ENCODE results near the gene GGACT.

The GGACT gene

GRCh38 chr13:100546713-100547405 lies 41.7 kb downstream of the GGACT start:
- no peak for DNase-seq

- no peak for DNase-seq
These were observed 42.9 kb downstream of the GGACT start for GRCh38 chr13:100545684-100546061.

- DNase-seq: no peak
These were observed 43.5 kb downstream of the GGACT start for GRCh38 chr13:100544866-100545683.

GRCh38 chr13:100543872-100544602 lies 44.6 kb downstream of the GGACT start:
- no peak for DNase-seq

GRCh38 chr13:100542826-100543156 lies 45.8 kb downstream of the GGACT start:
- no peak for DNase-seq

GRCh38 chr13:100541897-100542825 lies 46.4 kb downstream of the GGACT start:
- DNase-seq: no peak

DNA sequence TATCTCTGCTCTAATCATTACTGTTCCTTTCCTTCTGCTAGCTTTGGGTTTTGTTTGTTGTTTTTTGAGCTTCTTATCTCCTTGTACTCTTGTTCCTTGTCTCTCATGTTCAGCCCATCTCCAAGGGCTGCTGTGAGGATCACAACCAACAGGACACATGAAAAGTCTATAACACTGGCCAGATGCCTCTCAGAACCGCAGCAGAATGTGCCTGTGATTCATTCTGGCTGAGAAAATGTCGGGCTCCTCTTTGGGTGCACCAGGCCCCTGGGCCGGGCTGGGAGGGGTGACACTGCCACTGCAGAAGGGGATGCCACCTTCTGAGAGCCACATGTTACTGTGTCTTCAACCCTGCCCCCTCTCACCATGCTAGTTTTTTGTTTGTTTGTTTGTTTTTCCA lies 48.0 kb downstream of the GGACT start:
- no peak for DNase-seq

GRCh38 chr13:100537951-100538462 lies 50.6 kb downstream of the GGACT start:
- DNase-seq: no peak

- DNase-seq: no peak
These were observed 51.1 kb downstream of the GGACT start for GRCh38 chr13:100537486-100537885.

GRCh38 chr13:100536643-100537180 lies 51.9 kb downstream of the GGACT start:
- no peak for DNase-seq

DNA sequence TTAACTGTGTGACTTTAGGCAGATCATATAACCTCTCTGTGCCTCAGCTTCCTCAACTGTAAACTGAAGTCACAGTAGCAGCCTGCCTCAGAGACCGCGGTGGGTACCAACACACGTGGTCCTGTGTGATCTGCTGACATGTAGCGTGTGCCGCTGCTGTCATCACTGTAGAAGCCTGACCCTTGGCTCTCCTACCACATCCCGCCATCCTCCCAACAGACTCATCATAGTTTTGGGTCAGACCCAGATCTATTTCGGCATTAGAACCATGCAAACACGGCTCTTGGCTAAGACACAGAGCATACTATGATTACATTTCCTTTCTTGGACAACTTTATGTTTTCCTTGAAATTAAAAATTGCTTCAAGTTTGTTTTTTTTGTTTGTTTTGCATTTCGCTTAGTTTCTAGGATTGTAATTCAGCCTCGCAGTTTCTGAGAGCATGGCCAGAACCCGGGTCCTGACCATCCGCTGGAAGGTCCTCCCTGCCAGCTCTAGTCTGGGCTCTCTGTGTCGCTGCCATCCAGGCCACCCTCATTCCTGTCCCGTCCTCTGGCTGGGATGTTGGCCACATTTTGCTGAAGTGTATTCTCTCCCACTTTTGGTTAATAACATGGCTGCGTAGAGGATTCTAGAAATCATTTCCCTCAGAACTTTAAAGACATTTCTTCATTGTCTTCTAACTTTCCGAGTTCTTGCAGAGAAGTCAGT lies 53.0 kb downstream of the GGACT start:
- no peak for DNase-seq

DNA sequence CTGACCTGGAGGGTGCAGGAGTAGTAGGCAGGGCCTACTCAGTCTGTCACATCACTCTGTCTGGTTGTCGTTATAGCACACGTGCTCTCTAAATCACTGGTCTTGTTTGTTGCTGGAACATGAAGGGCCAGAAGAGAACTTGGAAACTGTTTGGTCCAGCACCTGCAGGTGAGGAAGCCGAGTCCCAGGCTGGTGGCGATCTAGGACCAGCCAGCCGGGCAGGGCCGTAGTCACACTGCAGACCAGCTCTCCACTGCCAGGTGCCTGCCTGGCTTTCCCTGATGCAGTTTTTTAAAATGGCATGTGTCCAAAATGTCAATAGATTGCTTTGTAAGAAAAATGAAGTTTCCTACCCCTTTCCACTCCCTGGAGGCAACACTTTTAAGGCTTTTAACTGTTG lies 53.7 kb downstream of the GGACT start:
- no peak for DNase-seq

- DNase-seq: no peak
These were observed 54.3 kb downstream of the GGACT start for GRCh38 chr13:100534147-100534843.

GRCh38 chr13:100533588-100534041 lies 55.0 kb downstream of the GGACT start:
- DNase-seq: no peak

GRCh38 chr13:100532836-100533435 lies 55.7 kb downstream of the GGACT start:
- no peak for DNase-seq

GRCh38 chr13:100532090-100532766 lies 56.4 kb downstream of the GGACT start:
- no peak for DNase-seq

- no peak for DNase-seq
These were observed 57.8 kb downstream of the GGACT start for GRCh38 chr13:100530671-100531213.

DNA sequence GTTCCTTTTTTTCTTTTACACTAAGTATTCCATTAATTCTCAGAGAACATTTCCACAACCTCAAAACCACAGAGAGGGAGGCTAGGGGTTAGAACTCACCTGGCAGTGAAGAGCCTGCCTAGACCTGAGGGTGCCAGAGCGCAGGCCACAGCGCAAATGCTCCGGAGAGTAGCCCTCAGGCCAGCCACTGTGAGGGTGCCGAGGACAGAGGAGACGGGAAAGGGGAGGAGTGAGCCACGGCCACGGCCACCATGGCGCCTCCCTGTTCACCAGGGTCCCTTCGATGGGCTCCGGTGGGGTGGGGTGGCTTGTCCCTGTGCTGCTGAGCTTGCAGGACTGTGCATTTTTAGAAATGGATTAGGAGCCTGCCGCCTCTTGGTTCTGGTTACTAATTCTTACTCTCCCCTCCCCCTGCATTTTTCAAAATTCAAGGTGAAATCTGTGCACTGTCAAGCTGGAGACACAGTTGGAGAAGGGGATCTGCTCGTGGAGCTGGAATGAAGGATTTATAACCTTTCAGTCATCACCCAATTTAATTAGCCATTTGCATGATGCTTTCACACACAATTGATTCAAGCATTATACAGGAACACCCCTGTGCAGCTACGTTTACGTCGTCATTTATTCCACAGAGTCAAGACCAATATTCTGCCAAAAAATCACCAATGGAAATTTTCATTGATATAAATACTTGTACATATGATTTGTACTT lies 58.8 kb downstream of the GGACT start:
- no peak for DNase-seq

DNA sequence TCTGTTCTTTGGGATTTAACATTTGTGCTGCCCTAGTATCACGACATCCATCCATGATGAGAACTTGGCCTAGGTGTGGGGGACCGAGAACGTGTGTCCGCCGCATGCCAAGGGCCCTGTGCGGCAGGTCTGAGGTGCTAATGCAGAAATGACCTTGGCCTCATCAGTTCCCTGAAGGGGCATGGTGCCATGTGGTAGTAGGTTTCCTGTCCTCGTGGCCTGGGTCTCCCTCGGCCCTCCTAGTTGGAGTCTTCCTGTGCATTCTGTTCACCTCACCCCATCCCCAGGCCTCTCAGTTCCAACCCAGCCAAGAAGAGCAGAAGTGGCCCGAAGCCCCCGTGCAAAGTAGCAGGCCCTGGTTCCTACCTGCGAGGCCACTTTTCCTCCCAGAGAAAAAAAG lies 59.8 kb downstream of the GGACT start:
- DNase-seq: no peak

All from stimulated activated CD4-positive, alpha-beta T cell treated with anti-CD3 and anti-CD28 coated beads, Interleukin-4, amount 100 ng/mL, for 4 hours (primary cell).